HG02885 (cell line): ENCODE results near the gene ZNF814.
"Not testable (repeated sequence)": the region's sequence is repeated elsewhere in the genome, so short reads cannot be mapped to it uniquely, and the experiment has no call there.

ENCODE experiments used
- ATAC-seq: cut with Tn5 transposase; IDR thresholded peaks from one replicate; pipeline ENCODE4 v1.9.1; 2021; ENCODE audit warnings: mild to moderate bottlenecking; ENCODE audit not compliant: unreplicated experiment, poor library complexity

ZNF814 gene

GRCh38 chr19:57819475-57820148, 69.2 kb downstream of the ZNF814 start:
- ATAC-seq = peak; percentile 89

- ATAC-seq = no peak
Observed at GRCh38 chr19:57818378-57818777, 70.5 kb downstream of the ZNF814 start.

GRCh38 chr19:57817976-57818375, 70.9 kb downstream of the ZNF814 start:
- ATAC-seq = no peak

GRCh38 chr19:57816652-57817051, 72.2 kb downstream of the ZNF814 start:
- no peak for ATAC-seq

- ATAC-seq = no peak
Observed at GRCh38 chr19:57815247-57816075, 73.4 kb downstream of the ZNF814 start.

GRCh38 chr19:57814505-57815246, 74.2 kb downstream of the ZNF814 start, which contains the start of gene ZNF552:
Gene ZNF552 (minus strand): TSS chr19:57814913. CDS start chr19:57814743, 170 bp downstream.
- peak; percentile 79 for ATAC-seq

- no peak for ATAC-seq
Observed at GRCh38 chr19:57813919-57814504, 74.8 kb downstream of the ZNF814 start.

- not testable (repeated sequence) for ATAC-seq
Observed at GRCh38 chr19:57812975-57813820, 75.6 kb downstream of the ZNF814 start.

GRCh38 chr19:57812226-57812625, 76.6 kb downstream of the ZNF814 start:
- ATAC-seq = peak; percentile 50

GRCh38 chr19:57810410-57811295, 78.2 kb downstream of the ZNF814 start:
- ATAC-seq = not testable (repeated sequence)

GRCh38 chr19:57807541-57807940, 81.3 kb downstream of the ZNF814 start:
- ATAC-seq = no peak

- no peak for ATAC-seq
Observed at GRCh38 chr19:57803594-57804325, 85.1 kb downstream of the ZNF814 start.

GRCh38 chr19:57803265-57803593, 85.6 kb downstream of the ZNF814 start:
- no peak for ATAC-seq

- ATAC-seq = no peak
Observed at GRCh38 chr19:57802269-57802668, 86.6 kb downstream of the ZNF814 start.

- ATAC-seq = no peak
Observed at GRCh38 chr19:57800696-57801095, 88.1 kb downstream of the ZNF814 start.
